CD4-positive, alpha-beta T cell (primary cell): ENCODE results near the gene HRC. TPM values are rescaled to one million over a fixed set of nuclear protein-coding genes. Genes with fewer than 3 reads are reported as not detected.
"Not testable (repeated sequence)": the region's sequence is repeated elsewhere in the genome, so short reads cannot be mapped to it uniquely, and the experiment has no call there.

Experiments
- ATAC-seq: fragments of 200-7000 bp; cut with Tn5 transposase; one replicate; pipeline ENCODE4 v1.10.0; 2022; ENCODE audit warnings: mild to moderate bottlenecking; ENCODE audit not compliant: poor library complexity
- CTCF ChIA-PET: fragments of 350-600 bp; sonication (Branson Sonifier 250); formaldehyde crosslinking; loops from one replicate; lab custom pipeline; 2021; ENCODE audit warnings: antibody characterized with exemption, inconsistent platforms; lab: Charles Lee
- POLR2A ChIA-PET: fragments of 350-600 bp; sonication (Branson Sonifier 250); formaldehyde crosslinking; loops from one replicate; lab custom pipeline; 2021; ENCODE audit warnings: antibody characterized with exemption, inconsistent platforms; lab: Charles Lee
- DNase-seq, 14 experiments: peaks; one replicate each; pipeline ENCODE4 v3.0.0-alpha.2; 2013 to 2020; ENCODE audit warnings: mixed read lengths in 2 of 14
- H3K27ac ChIP-seq, 2 donors: one replicate each; pipeline versions ENCODE4 v1.5.1 to v1.7.0; 2013; ENCODE audit warnings: low read length in 2 of 2, low read depth in 1 of 2, mild to moderate bottlenecking in 1 of 2
- H3K27me3 ChIP-seq, 2 experiments: 1 replicate in 1 of 2; 2 replicates in 1 of 2; pipeline versions ENCODE4 v1.6.1 to v1.7.0; 2013; ENCODE audit warnings: low read length in 2 of 2, control low read depth in 1 of 2, mild to moderate bottlenecking in 1 of 2, moderate library complexity in 1 of 2; ENCODE audit not compliant: insufficient read depth in 2 of 2, control insufficient read depth in 1 of 2
- H3K36me3 ChIP-seq: one replicate; pipeline ENCODE4 v1.6.1; 2013; ENCODE audit warnings: low read length, control low read depth; ENCODE audit not compliant: insufficient read depth
- H3K4me1 ChIP-seq: one replicate; pipeline ENCODE4 v1.6.1; 2013; ENCODE audit warnings: low read length, control low read depth; ENCODE audit not compliant: insufficient read depth
- H3K4me3 ChIP-seq: one replicate; pipeline ENCODE4 v1.5.1; 2013; ENCODE audit warnings: mild to moderate bottlenecking, low read length, moderate library complexity
- H3K9me3 ChIP-seq, 2 experiments: 1 replicate in 1 of 2; 2 replicates in 1 of 2; pipeline versions ENCODE4 v1.6.1 to v1.7.0; 2013; ENCODE audit warnings: low read length in 2 of 2, mild to moderate bottlenecking in 2 of 2, control low read depth in 1 of 2, moderate library complexity in 1 of 2; ENCODE audit not compliant: control insufficient read depth in 1 of 2, insufficient read depth in 1 of 2
- H3K27ac Mint-ChIP-seq: one replicate; pipeline ENCODE4 v1.8.0; 2020; ENCODE audit warnings: mixed read lengths
- H3K27me3 Mint-ChIP-seq: one replicate; pipeline ENCODE4 v1.8.0; 2021; ENCODE audit warnings: mixed read lengths
- H3K36me3 Mint-ChIP-seq: one replicate; pipeline ENCODE4 v1.8.0; 2021; ENCODE audit warnings: low read depth, mixed read lengths
- H3K4me1 Mint-ChIP-seq: one replicate; pipeline ENCODE4 v1.8.0; 2021; ENCODE audit warnings: low read depth, mixed read lengths
- H3K4me3 Mint-ChIP-seq: one replicate; pipeline ENCODE4 v1.8.0; 2020; ENCODE audit warnings: mild to moderate bottlenecking, mixed read lengths
- H3K9me3 Mint-ChIP-seq: one replicate; pipeline ENCODE4 v1.8.0; 2020; ENCODE audit warnings: mixed read lengths
- CTCF ChIP-seq: fragments of 200-600 bp; IDR thresholded peaks from one replicate; pipeline ENCODE4 v1.8.0; 2022; ENCODE audit warnings: antibody characterized with exemption, mild to moderate bottlenecking
- intact Hi-C, 2 experiments: fragments of 100-400 bp; cut with DNase I in 1 of 2; cut with micrococcal nuclease in 1 of 2; formaldehyde crosslinking; loops; one replicate each; pipeline versions ENCODE4 v1.15.1 to v1.9.0; 2023 to 2025; cut with DNase I, micrococcal nuclease
- total RNA-seq, 174 experiments: library from RNA in 2 of 174; stranded (reverse) in 2 of 174; gene quantifications; one replicate each; pipeline ENCODE4 v1.2.3 and lab custom pipeline; 2021 to 2026

The HRC gene
- total RNA-seq, 2 experiments from 2014 or later: not detected

- peaks cover 26% of the 10 kb centered on the region for H3K4me1 ChIP-seq
- POLR2A ChIA-PET: interaction anchor here (1.5 to 1.7 kb wide), 2 partner anchors 11 to 15 kb away, joined by 3 to 12 read pairs; partner anchors contain the start of gene LIN7B
- peaks cover 0 to 12% of the 10 kb centered on the region in 2 experiments for H3K9me3 ChIP-seq
- H3K27me3 ChIP-seq: peaks cover 0 to 7% of the 10 kb centered on the region in 2 experiments
- H3K9me3 Mint-ChIP-seq: no peaks in the 10 kb centered on the region
- peaks cover 34% of the 10 kb centered on the region for H3K4me1 Mint-ChIP-seq
- intact Hi-C loops: loop anchor here (2.0 to 5.0 kb wide), 2 partner anchors 14 to 137 kb away; partner anchors contain the start of genes GYS1 (in 1 of the 2), LIN7B (in 1 of the 2) and RUVBL2 (in 1 of the 2)
- H3K36me3 Mint-ChIP-seq: no peaks in the 10 kb centered on the region
- ATAC-seq (no peak), DNase-seq (no peak)
- H3K27ac ChIP-seq: no peak overlapping the region
- no peak overlapping the region for H3K4me3 ChIP-seq
- H3K4me3 Mint-ChIP-seq: peak overlapping the region; percentile 48
- CTCF ChIA-PET: interaction anchor here (4.4 kb wide), 1 partner anchor 15 kb away, joined by 43 read pairs; the partner anchor contains the start of gene LIN7B
- H3K36me3 ChIP-seq: no peaks in the 10 kb centered on the region
- peaks cover 4% of the 10 kb centered on the region for H3K27me3 Mint-ChIP-seq
- H3K27ac Mint-ChIP-seq: no peak overlapping the region
- TF ChIP-seq CTCF: no peak
Observed at GRCh38 chr19:49129238-49129583, 26.0 kb downstream of the HRC start.

GRCh38 chr19:49128545-49129237, 26.5 kb downstream of the HRC start:
- no peaks in the 10 kb centered on the region for H3K36me3 Mint-ChIP-seq
- peaks cover 32% of the 10 kb centered on the region for H3K4me1 Mint-ChIP-seq
- ATAC-seq (no peak), DNase-seq (no peak)
- Histone ChIP-seq H3K9me3 (peaks cover 0 to 8% of the 10 kb centered on the region in 2 experiments), H3K27ac (no peak overlapping the region), H3K27me3 (peaks cover 0 to 3% of the 10 kb centered on the region in 2 experiments), H3K4me3 (peak overlapping the region; percentile 47), H3K4me1 (peaks cover 20% of the 10 kb centered on the region), H3K36me3 (no peaks in the 10 kb centered on the region)
- no peaks in the 10 kb centered on the region for H3K9me3 Mint-ChIP-seq
- intact Hi-C loops: loop anchor here (1.0 to 5.0 kb wide), 4 partner anchors 9 to 136 kb away; partner anchors contain the start of genes LIN7B (in 2 of the 2), C19orf73 (in 1 of the 2), GYS1 (in 1 of the 2) and PPFIA3 (in 1 of the 2)
- ChIA-PET POLR2A (interaction anchor here (1.0 to 1.7 kb wide), 6 partner anchors 9 to 135 kb away, joined by 3 to 12 read pairs (median 6); partner anchors contain the start of genes GYS1, LIN7B, PPFIA3 and RUVBL2), CTCF (interaction anchor here (1.0 to 4.4 kb wide), 6 partner anchors 9 to 129 kb away, joined by 3 to 43 read pairs (median 6); partner anchors contain the start of genes C19orf73, LIN7B and PPFIA3)
- H3K4me3 Mint-ChIP-seq: peak overlapping the region; percentile 50
- TF ChIP-seq CTCF: no peak
- H3K27ac Mint-ChIP-seq: peak overlapping the region; percentile 50
- peaks cover 2% of the 10 kb centered on the region for H3K27me3 Mint-ChIP-seq

GRCh38 chr19:49127674-49128544, 27.3 kb downstream of the HRC start:
- Mint-ChIP-seq H3K27me3 (no peaks in the 10 kb centered on the region), H3K27ac (peak overlapping the region; percentile 50), H3K36me3 (no peaks in the 10 kb centered on the region), H3K4me3 (peak overlapping the region; percentile 73), H3K9me3 (no peaks in the 10 kb centered on the region), H3K4me1 (peaks cover 24% of the 10 kb centered on the region)
- Histone ChIP-seq H3K27ac (no peak overlapping the region), H3K4me1 (peaks cover 15% of the 10 kb centered on the region), H3K36me3 (no peaks in the 10 kb centered on the region), H3K27me3 (no peaks in the 10 kb centered on the region), H3K4me3 (peak overlapping the region; percentile 47), H3K9me3 (peaks cover 0 to 3% of the 10 kb centered on the region in 2 experiments)
- DNase-seq: peak; percentile 90 to 98 (median 94)
- no peak for TF ChIP-seq CTCF
- peak; percentile 93 for ATAC-seq
- POLR2A ChIA-PET: interaction anchor here (1.0 to 1.7 kb wide), 6 partner anchors 8 to 135 kb away, joined by 3 to 12 read pairs (median 6); partner anchors contain the start of genes GYS1, LIN7B, PPFIA3 and RUVBL2
- CTCF ChIA-PET: interaction anchor here (1.0 to 4.4 kb wide), 6 partner anchors 9 to 128 kb away, joined by 3 to 43 read pairs (median 6); partner anchors contain the start of genes C19orf73, LIN7B and PPFIA3
- intact Hi-C loops: loop anchor here (1.0 to 5.0 kb wide), 4 partner anchors 9 to 136 kb away; partner anchors contain the start of genes LIN7B (in 2 of the 2), C19orf73 (in 1 of the 2), GYS1 (in 1 of the 2) and PPFIA3 (in 1 of the 2)

GRCh38 chr19:49127225-49127624, 28.0 kb downstream of the HRC start:
- H3K27ac Mint-ChIP-seq, ATAC-seq, DNase-seq, H3K4me3 Mint-ChIP-seq, H3K27me3 Mint-ChIP-seq, H3K36me3 ChIP-seq, H3K36me3 Mint-ChIP-seq, H3K27me3 ChIP-seq, H3K27ac ChIP-seq, H3K9me3 ChIP-seq, H3K9me3 Mint-ChIP-seq: not testable (repeated sequence)
- intact Hi-C loops: loop anchor here in 1 of 2 experiments (5.0 kb wide), 1 partner anchor 135 kb away; the partner anchor contains the start of genes GYS1 and RUVBL2
- H3K4me1 ChIP-seq: peaks cover 15% of the 10 kb centered on the region
- ChIA-PET POLR2A (interaction anchor here (1.0 to 1.7 kb wide), 5 partner anchors 7 to 29 kb away, joined by 3 to 12 read pairs (median 5); partner anchors contain the start of genes LIN7B and PPFIA3), CTCF (interaction anchor here (0.5 to 4.4 kb wide), 6 partner anchors 8 to 29 kb away, joined by 3 to 43 read pairs (median 6); partner anchors contain the start of genes C19orf73, LIN7B and PPFIA3)
- H3K4me1 Mint-ChIP-seq: peaks cover 20% of the 10 kb centered on the region
- H3K4me3 ChIP-seq: peak overlapping the region; percentile 37
